ENCODE results near the gene TRIM72. TPM values are rescaled to one million over a fixed set of nuclear protein-coding genes. Genes with fewer than 3 reads are reported as not detected.

The TRIM72 gene
- total RNA-seq, 1 donor from 2014 or later = 0.04 TPM

DNA sequence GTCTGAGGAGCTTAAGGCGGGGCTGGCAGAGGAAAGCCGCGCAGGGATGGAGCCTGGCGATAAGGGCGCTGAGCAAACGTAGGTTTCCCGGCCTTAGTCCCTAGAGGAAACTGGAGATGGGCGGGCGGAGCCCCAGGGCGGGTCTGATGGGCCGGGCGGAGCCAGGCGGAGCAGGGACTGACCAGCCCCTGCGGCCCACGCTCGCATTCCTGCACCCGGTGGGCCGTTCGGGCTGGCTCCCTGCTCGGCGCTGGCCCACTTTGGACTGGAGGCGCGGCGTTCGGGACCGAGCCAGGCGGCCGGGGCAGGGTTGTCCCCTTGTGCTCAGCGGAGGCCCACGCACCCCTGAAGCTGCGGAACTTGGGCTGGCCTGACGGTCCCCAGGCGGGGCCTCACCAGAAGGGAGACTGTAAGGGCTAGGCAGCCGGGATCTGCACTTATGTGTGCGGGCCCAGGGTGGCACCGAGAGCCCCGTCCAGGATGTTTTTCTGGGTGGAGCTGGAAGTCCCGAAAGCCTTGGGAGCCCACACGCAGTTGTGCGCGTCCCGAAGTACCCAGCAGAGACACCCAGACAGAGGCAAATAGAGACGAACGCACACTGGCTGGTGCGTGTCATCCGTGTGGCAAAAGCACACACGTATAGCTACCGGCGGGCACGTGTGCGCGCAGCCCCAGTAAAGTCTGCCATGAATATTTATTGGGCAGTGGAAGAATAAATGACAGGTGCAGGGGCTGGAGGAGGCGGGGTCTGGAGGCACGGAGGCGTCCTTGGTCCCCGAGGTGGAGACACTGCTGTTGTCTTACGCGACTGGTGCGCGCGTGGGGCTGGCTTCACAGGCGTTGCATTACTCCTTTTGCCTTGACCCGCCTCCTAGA lies 1.6 kb downstream of the TRIM72 start:
- H3K27ac Mint-ChIP-seq = no peak overlapping the region
- no peaks in the 10 kb centered on the region for H3K36me3 Mint-ChIP-seq
- TF ChIP-seq, protein P1, sequence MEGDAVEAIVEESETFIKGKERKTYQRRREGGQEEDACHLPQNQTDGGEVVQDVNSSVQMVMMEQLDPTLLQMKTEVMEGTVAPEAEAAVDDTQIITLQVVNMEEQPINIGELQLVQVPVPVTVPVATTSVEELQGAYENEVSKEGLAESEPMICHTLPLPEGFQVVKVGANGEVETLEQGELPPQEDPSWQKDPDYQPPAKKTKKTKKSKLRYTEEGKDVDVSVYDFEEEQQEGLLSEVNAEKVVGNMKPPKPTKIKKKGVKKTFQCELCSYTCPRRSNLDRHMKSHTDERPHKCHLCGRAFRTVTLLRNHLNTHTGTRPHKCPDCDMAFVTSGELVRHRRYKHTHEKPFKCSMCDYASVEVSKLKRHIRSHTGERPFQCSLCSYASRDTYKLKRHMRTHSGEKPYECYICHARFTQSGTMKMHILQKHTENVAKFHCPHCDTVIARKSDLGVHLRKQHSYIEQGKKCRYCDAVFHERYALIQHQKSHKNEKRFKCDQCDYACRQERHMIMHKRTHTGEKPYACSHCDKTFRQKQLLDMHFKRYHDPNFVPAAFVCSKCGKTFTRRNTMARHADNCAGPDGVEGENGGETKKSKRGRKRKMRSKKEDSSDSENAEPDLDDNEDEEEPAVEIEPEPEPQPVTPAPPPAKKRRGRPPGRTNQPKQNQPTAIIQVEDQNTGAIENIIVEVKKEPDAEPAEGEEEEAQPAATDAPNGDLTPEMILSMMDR (IDR thresholded peaks at IDR 0.05; ENCODE audit: unreplicated experiment) = no peak
- DNase-seq (ENCODE audit: low spot score in 2 of 2, unreplicated experiment in 2 of 2) = peak in 1 of 2 experiments; percentile 50
- peak overlapping the region; percentile 58 for H3K4me3 Mint-ChIP-seq
- H3K4me1 Mint-ChIP-seq = peaks cover 13% of the 10 kb centered on the region
- H3K9me3 Mint-ChIP-seq = no peaks in the 10 kb centered on the region
- peaks cover 85% of the 10 kb centered on the region for H3K27me3 Mint-ChIP-seq (ENCODE audit: low read depth)

DNA sequence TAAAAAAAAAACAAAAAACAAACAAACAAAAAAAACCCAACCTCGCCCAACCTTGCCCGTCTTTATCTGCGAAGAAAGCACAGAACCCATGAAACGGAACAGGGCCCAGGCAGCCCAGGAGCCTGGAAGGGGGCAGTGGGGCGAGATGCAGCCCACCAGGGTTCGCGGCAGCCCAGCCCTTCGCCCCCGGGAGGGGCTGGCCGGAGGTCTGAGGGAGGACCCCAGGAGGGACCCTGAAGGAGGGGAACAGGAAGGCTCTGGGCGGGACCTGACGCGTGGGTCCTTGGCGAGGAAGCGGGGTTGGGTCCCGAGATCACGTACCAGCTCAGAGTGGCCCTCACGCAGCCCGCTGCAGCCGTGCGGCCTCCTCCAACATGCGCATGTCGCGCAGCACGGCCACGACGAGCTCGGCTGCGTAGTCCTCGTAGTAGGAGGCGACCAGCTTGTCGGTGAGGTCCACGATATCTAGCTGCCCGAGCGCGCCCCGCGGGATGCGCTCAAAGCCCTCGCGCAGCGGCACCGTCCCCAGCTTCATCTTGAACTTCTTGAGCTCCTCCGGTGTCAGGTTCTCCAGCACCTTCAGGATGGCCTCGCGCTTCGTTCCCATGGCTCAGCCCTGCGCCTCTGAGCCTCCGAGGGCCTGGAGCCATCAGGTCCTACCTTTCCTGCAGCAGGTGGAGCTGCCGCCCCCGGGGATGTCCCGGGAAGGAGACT lies 2.7 kb downstream of the TRIM72 start, which contains the start of gene PYDC1:
PYDC1 (minus strand) TSS at position 714 of the 714 bp plus-strand sequence; CDS start at position 607, 107 bp downstream.
- Mint-ChIP-seq H3K27me3 (ENCODE audit: low read depth) (peaks cover 90% of the 10 kb centered on the region), H3K27ac (no peak within 1 kb of the TSS), H3K4me3 (peak within 1 kb of the TSS; percentile 58), H3K36me3 (no peaks in the 10 kb centered on the region), H3K9me3 (no peaks in the 10 kb centered on the region), H3K4me1 (peaks cover 13% of the 10 kb centered on the region)
- no peak for DNase-seq (ENCODE audit: low spot score in 2 of 2, unreplicated experiment in 2 of 2)
- TF ChIP-seq, protein P1 (IDR thresholded peaks at IDR 0.05; ENCODE audit: unreplicated experiment) = no peak

DNA sequence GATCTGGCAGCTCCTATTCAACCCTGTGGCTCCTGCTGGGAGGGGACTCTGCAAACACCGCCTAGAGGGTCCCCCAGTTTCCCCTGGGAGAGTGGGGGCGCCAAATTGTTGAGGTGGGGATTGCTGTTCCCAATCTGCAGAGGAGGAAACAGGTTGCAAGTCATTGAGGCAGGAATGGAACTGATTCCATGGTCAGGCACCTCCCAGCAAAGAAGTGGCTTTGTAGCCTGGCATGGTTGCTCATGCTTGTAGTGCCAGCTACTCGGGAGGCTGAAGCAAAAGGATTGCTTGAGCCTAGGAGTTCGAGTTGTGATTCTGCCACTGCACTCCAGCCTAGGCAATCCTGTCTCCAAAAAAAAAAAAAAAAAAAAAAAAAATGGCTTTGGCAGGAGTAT lies 3.2 kb downstream of the TRIM72 start:
- H3K4me3 Mint-ChIP-seq = peak overlapping the region; percentile 52
- peaks cover 91% of the 10 kb centered on the region for H3K27me3 Mint-ChIP-seq (ENCODE audit: low read depth)
- H3K4me1 Mint-ChIP-seq = peaks cover 13% of the 10 kb centered on the region
- no peaks in the 10 kb centered on the region for H3K36me3 Mint-ChIP-seq
- no peak for DNase-seq (ENCODE audit: low spot score in 2 of 2, unreplicated experiment in 2 of 2)
- H3K27ac Mint-ChIP-seq = no peak overlapping the region
- no peaks in the 10 kb centered on the region for H3K9me3 Mint-ChIP-seq
- TF ChIP-seq, protein P1 (IDR thresholded peaks at IDR 0.05; ENCODE audit: unreplicated experiment) = no peak

DNA sequence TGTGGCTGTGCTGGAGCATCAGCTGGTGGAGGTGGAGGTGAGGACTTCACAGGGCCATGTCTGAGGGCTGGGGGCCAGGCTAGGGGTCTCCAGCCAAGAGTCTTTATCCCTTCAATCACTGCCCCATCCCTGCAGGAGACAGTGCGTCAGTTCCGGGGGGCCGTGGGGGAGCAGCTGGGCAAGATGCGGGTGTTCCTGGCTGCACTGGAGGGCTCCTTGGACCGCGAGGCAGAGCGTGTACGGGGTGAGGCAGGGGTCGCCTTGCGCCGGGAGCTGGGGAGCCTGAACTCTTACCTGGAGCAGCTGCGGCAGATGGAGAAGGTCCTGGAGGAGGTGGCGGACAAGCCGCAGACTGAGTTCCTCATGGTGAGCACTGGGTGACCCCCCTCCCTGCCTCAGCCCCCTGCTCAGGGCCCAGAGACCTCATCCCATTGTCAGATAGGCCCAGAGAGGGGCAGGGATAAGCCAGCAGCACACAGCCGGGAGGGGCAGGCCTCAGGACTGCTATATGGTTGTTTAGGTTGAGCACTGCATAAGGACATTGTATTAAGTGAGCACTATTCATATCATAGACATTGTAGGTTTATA lies 5.3 kb downstream of the TRIM72 start:
- Mint-ChIP-seq H3K27ac (no peak overlapping the region), H3K27me3 (ENCODE audit: low read depth) (peaks cover 70% of the 10 kb centered on the region), H3K36me3 (no peaks in the 10 kb centered on the region), H3K9me3 (no peaks in the 10 kb centered on the region), H3K4me1 (peaks cover 13% of the 10 kb centered on the region), H3K4me3 (no peak overlapping the region)
- no peak for DNase-seq (ENCODE audit: low spot score in 2 of 2, unreplicated experiment in 2 of 2)
- TF ChIP-seq, protein P1 (IDR thresholded peaks at IDR 0.05; ENCODE audit: unreplicated experiment) = no peak

DNA sequence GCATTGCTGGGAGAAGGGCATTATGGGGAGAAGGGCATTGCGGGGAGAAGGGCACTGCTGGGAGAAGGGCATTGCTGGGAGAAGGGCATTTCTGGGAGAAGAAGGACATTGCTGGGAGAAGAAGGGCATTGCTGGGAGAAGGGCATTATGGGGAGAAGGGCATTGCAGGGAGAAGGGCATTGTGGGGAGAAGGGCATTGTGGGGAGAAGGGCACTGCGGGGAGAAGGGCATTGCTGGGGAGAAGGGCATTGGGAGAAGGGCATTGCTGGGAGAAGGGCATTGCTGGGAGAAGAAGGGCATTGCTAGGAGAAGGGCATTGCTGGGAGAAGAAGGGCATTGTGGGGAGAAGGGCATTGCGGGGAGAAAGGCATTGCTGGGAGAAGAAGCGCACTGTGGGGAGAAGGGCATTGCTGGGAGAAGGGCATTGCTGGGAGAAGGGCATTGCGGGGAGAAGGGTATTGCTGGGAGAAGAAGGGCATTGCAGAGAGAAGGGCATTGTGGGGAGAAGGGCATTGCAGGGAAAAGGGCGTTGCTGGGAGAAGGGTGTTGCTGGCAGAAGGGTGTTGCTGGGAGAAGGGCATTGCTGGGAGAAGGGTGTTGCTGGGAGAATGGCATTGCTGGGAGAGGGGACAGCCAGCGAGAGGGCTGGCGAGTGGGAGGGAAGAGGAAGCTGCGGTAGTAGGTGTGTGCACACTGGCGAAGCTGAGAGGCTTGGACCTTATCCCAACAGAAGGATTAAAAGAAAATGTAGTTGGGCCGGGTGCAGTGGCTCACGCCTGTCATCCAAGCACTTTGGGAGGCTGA lies 7.6 kb downstream of the TRIM72 start:
- Mint-ChIP-seq H3K36me3 (no peaks in the 10 kb centered on the region), H3K4me3 (no peak overlapping the region), H3K27me3 (ENCODE audit: low read depth) (peaks cover 51% of the 10 kb centered on the region), H3K27ac (no peak overlapping the region), H3K4me1 (peaks cover 3% of the 10 kb centered on the region), H3K9me3 (no peaks in the 10 kb centered on the region)
- DNase-seq (ENCODE audit: low spot score in 2 of 2, unreplicated experiment in 2 of 2) = no peak
- TF ChIP-seq, protein P1 (IDR thresholded peaks at IDR 0.05; ENCODE audit: unreplicated experiment) = no peak

Measured in mesothelial cell of epicardium (in vitro differentiated cells).